Lower leg skin (tissue), 4 donors: ENCODE measurements around the gene GRID2IP. TPM values are rescaled to one million over a fixed set of nuclear protein-coding genes. Genes with fewer than 3 reads are reported as not detected.
"Not testable (repeated sequence)": the region's sequence is repeated elsewhere in the genome, so short reads cannot be mapped to it uniquely, and the experiment has no call there.

Experiments
- DNase-seq, 2 donors: peaks; one replicate each; pipeline ENCODE4 v3.0.0-alpha.2; 2019; ENCODE audit warnings: low spot score in 2 of 2
- H3K4me3 ChIP-seq: fragments of 200-600 bp; sonication (generic); 2 replicates; pipeline ENCODE4 v1.5.1; 2017; ENCODE audit warnings: mild to moderate bottlenecking, low read depth; ENCODE audit not compliant: poor library complexity, severe bottlenecking
- CTCF ChIP-seq, 3 donors: fragments of 450-650 bp; IDR thresholded peaks; one replicate each; pipeline ENCODE4 v1.5.1; 2016; ENCODE audit warnings: antibody characterized with exemption in 3 of 3, mild to moderate bottlenecking in 3 of 3, moderate library complexity in 2 of 3
- POLR2A ChIP-seq, 2 donors: fragments of 450-650 bp; IDR thresholded peaks; one replicate each; pipeline ENCODE4 v1.6.1; 2016 to 2017; ENCODE audit warnings: antibody characterized with exemption in 2 of 2, mild to moderate bottlenecking in 1 of 2, moderate library complexity in 1 of 2
- WGBS, 2 donors: methylation state at CpG; one replicate each; pipeline ENCODE4 v1.1.5; 2018; 5-methylcytosine and 5-hydroxymethylcytosine counted together
- intact Hi-C: fragments of 100-400 bp; cut with DNase I; formaldehyde crosslinking; loops from one replicate; pipeline ENCODE4 v1.15.0; 2023; ENCODE audit warnings: low total_unique reads
- total RNA-seq, 4 donors: library from RNA; depleted of rRNA; stranded (reverse); fragments of >200 nt; gene quantifications; one replicate each; pipeline ENCODE4 v1.1.0, GENCODE V29; 2016

Gene GRID2IP
- total RNA-seq, 4 donors from 2014 or later: 0.49 to 2.2 (median 0.64) TPM

GRCh38 chr7:6460990-6461584, 90.2 kb downstream of the GRID2IP start:
- H3K4me3 ChIP-seq: no peak overlapping the region
- 85% methylated on average over 11 of the region's 11 CpGs for WGBS, 2 donors
- no peak for DNase-seq
- intact Hi-C loops: no loop called here
- TF ChIP-seq CTCF (IDR thresholded peaks at IDR 0.05): no peak
- TF ChIP-seq POLR2A (IDR thresholded peaks at IDR 0.05): no peak

GRCh38 chr7:6460303-6460702, 91.0 kb downstream of the GRID2IP start:
- TF ChIP-seq CTCF (IDR thresholded peaks at IDR 0.05) (no peak), POLR2A (IDR thresholded peaks at IDR 0.05) (no peak)
- WGBS, 2 donors: 71% methylated on average over 6 of the region's 6 CpGs
- intact Hi-C loops: no loop called here
- no peak overlapping the region for H3K4me3 ChIP-seq
- DNase-seq: no peak

- WGBS, 2 donors: 79 to 82% methylated on average over 3 of the region's 3 CpGs
- H3K4me3 ChIP-seq, DNase-seq, intact Hi-C loops: not testable (repeated sequence)
Measured at GRCh38 chr7:6458676-6459075, 92.6 kb downstream of the GRID2IP start.

- no peak for DNase-seq
- no peak for TF ChIP-seq POLR2A (IDR thresholded peaks at IDR 0.05)
- no peak for TF ChIP-seq CTCF (IDR thresholded peaks at IDR 0.05)
- intact Hi-C loops: no loop called here
- 70 to 73% methylated on average over 4 of the region's 4 CpGs for WGBS, 2 donors
- H3K4me3 ChIP-seq: no peak overlapping the region
Measured at GRCh38 chr7:6453734-6454133, 97.5 kb downstream of the GRID2IP start.

- 87 to 92% methylated on average over 6 of the region's 6 CpGs for WGBS, 2 donors
- no peak for DNase-seq
- TF ChIP-seq POLR2A (IDR thresholded peaks at IDR 0.05) (no peak), CTCF (IDR thresholded peaks at IDR 0.05) (no peak)
- H3K4me3 ChIP-seq: no peak overlapping the region
- intact Hi-C loops: no loop called here
Measured at GRCh38 chr7:6451224-6451705, 100.0 kb downstream of the GRID2IP start.

- H3K4me3 ChIP-seq, DNase-seq, intact Hi-C loops: not testable (repeated sequence)
- WGBS, 2 donors: 83 to 86% methylated on average over 9 to 10 of the region's 10 CpGs
Measured at GRCh38 chr7:6450591-6450990, 100.7 kb downstream of the GRID2IP start.

GRCh38 chr7:6449884-6450283, 101.4 kb downstream of the GRID2IP start:
- WGBS, 2 donors: 65 to 88% methylated on average over 9 to 11 of the region's 11 CpGs
- intact Hi-C loops, DNase-seq, H3K4me3 ChIP-seq: not testable (repeated sequence)
